Caco-2 (cell line): ENCODE data around the gene COPG1. TPM values are rescaled to one million over a fixed set of nuclear protein-coding genes. Genes with fewer than 3 reads are reported as not detected.
"Not testable (repeated sequence)": the region's sequence is repeated elsewhere in the genome, so short reads cannot be mapped to it uniquely, and the experiment has no call there.

Experiments used
- BruUV-seq: library from RNA; stranded (reverse); fragments of 400-500 nt; replicated peaks from 2 replicates; lab custom pipeline; 2021; lab: Mats Ljungman, UMichigan
- CTCF ChIA-PET: fragments of 300-600 bp; sonication (Branson Sonifier 250); formaldehyde crosslinking; loops from one replicate; lab custom pipeline; 2022; ENCODE audit warnings: antibody characterized with exemption; lab: Charles Lee
- POLR2A ChIA-PET: fragments of 300-600 bp; sonication (Branson Sonifier 250); formaldehyde crosslinking; loops from one replicate; lab custom pipeline; 2022; ENCODE audit warnings: antibody characterized with exemption; lab: Charles Lee
- DNase-seq, 2 experiments: peaks; one replicate each; pipeline versions ENCODE4 v3.0.0 to v3.0.0-alpha.2; 2020 to 2022
- H3K27me3 ChIP-seq: replicated peaks from 2 replicates; pipeline ENCODE4 v1.6.0; 2011; ENCODE audit warnings: low read length; ENCODE audit not compliant: control insufficient read depth, insufficient read depth
- H3K36me3 ChIP-seq: 2 replicates; pipeline ENCODE4 v1.5.1; 2011; ENCODE audit warnings: low read length; ENCODE audit not compliant: control insufficient read depth, insufficient read depth
- H3K4me1 ChIP-seq: fragments of 250-450 bp; sonication (Bioruptor Pico); 2 replicates; pipeline ENCODE4 v1.5.1; 2020; ENCODE audit warnings: mild to moderate bottlenecking
- H3K4me3 ChIP-seq: 2 replicates; pipeline ENCODE4 v1.5.1; 2011; ENCODE audit warnings: low read depth, mild to moderate bottlenecking, control low read depth, low read length
- H3K9me3 ChIP-seq: fragments of 250-450 bp; sonication (Bioruptor Pico); 2 replicates; pipeline ENCODE4 v1.5.1; 2020; ENCODE audit warnings: mild to moderate bottlenecking, moderate library complexity
- H3K27ac Mint-ChIP-seq: one replicate; pipeline ENCODE4 v1.8.0; 2022; ENCODE audit warnings: mixed read lengths; ENCODE audit not compliant: unreplicated experiment
- H3K27me3 Mint-ChIP-seq: one replicate; pipeline ENCODE4 v1.8.0; 2022; ENCODE audit warnings: mixed read lengths; ENCODE audit not compliant: insufficient read depth, unreplicated experiment
- H3K36me3 Mint-ChIP-seq: one replicate; pipeline ENCODE4 v1.8.0; 2022; ENCODE audit warnings: mild to moderate bottlenecking, mixed read lengths; ENCODE audit not compliant: insufficient read depth, unreplicated experiment
- H3K4me1 Mint-ChIP-seq: one replicate; pipeline ENCODE4 v1.8.0; 2022; ENCODE audit warnings: low read depth, mixed read lengths; ENCODE audit not compliant: unreplicated experiment
- H3K4me3 Mint-ChIP-seq: one replicate; pipeline ENCODE4 v1.8.0; 2022; ENCODE audit warnings: mild to moderate bottlenecking, moderate library complexity, mixed read lengths; ENCODE audit not compliant: unreplicated experiment
- H3K9me3 Mint-ChIP-seq: one replicate; pipeline ENCODE4 v1.8.0; 2022; ENCODE audit warnings: mixed read lengths; ENCODE audit not compliant: unreplicated experiment
- CTCF ChIP-seq, 2 experiments: fragments of 200-600 bp in 1 of 2; IDR thresholded peaks; 1 replicate in 1 of 2; 2 replicates in 1 of 2; pipeline versions ENCODE4 v1.5.1 to v1.8.0; 2011 to 2022; ENCODE audit warnings: antibody characterized with exemption in 1 of 2, control low read depth in 1 of 2, inconsistent platforms in 1 of 2, low read depth in 1 of 2, low read length in 1 of 2, mild to moderate bottlenecking in 1 of 2, moderate library complexity in 1 of 2; ENCODE audit not compliant: insufficient read depth in 1 of 2, severe bottlenecking in 1 of 2, unreplicated experiment in 1 of 2
- intact Hi-C: fragments of 100-400 bp; cut with micrococcal nuclease; formaldehyde crosslinking; loops from one replicate; pipeline ENCODE4 v1.10.0; 2022; ENCODE audit not compliant: unreplicated experiment
- total RNA-seq: library from RNA; stranded (reverse); gene quantifications from 2 replicates; pipeline ENCODE4 v1.2.3, GENCODE V29; 2022

Gene COPG1
- total RNA-seq, 1 experiment from 2014 or later: 178 TPM

- POLR2A ChIA-PET: interaction anchor here (0.6 kb wide), 1 partner anchor 9 kb away, joined by 4 read pairs; no protein-coding TSS in a partner anchor
- not testable (repeated sequence) for H3K4me3 ChIP-seq, H3K9me3 Mint-ChIP-seq, H3K27ac Mint-ChIP-seq, H3K27me3 Mint-ChIP-seq, H3K36me3 ChIP-seq, H3K4me1 ChIP-seq, H3K9me3 ChIP-seq, H3K27me3 ChIP-seq, H3K4me1 Mint-ChIP-seq, H3K4me3 Mint-ChIP-seq, BruUV-seq
- H3K36me3 Mint-ChIP-seq: peaks cover 18% of the 10 kb centered on the region
- intact Hi-C loops: loop anchor here (1.0 to 2.0 kb wide), 5 partner anchors 62 to 275 kb away; partner anchors contain the start of genes CNBP and ISY1
- peak; percentile 89 to 91 for DNase-seq
- TF ChIP-seq CTCF (IDR thresholded peaks at IDR 0.05; ENCODE audit: insufficient read depth in 1 of 2, low read depth in 1 of 2, low read length in 1 of 2, severe bottlenecking in 1 of 2, unreplicated experiment in 1 of 2): peak; percentile 93 to 97
- CTCF ChIA-PET: interaction anchor here (0.6 to 3.4 kb wide), 17 partner anchors 12 to 1655 kb away, joined by 3 to 26 read pairs (median 5); no protein-coding TSS in a partner anchor
These were observed 3.6 kb upstream of the COPG1 start for GRCh38 chr3:129245641-129246306.

- H3K4me1 Mint-ChIP-seq: peaks cover 7% of the 10 kb centered on the region
- BruUV-seq: no TSS peak
- DNase-seq: no peak
- TF ChIP-seq CTCF (IDR thresholded peaks at IDR 0.05; ENCODE audit: insufficient read depth in 1 of 2, low read depth in 1 of 2, low read length in 1 of 2, severe bottlenecking in 1 of 2, unreplicated experiment in 1 of 2): no peak
- Histone ChIP-seq H3K36me3 (no peaks in the 10 kb centered on the region), H3K4me1 (no peaks in the 10 kb centered on the region), H3K27me3 (no peaks in the 10 kb centered on the region), H3K4me3 (no peak overlapping the region), H3K9me3 (no peaks in the 10 kb centered on the region)
- intact Hi-C loops: no loop called here
- POLR2A ChIA-PET: no interaction called here
- CTCF ChIA-PET: interaction anchor here (0.7 to 3.4 kb wide), 7 partner anchors 22 to 276 kb away, joined by 3 to 26 read pairs (median 6); no protein-coding TSS in a partner anchor
- peaks cover 22% of the 10 kb centered on the region for H3K36me3 Mint-ChIP-seq
- H3K4me3 Mint-ChIP-seq: no peak overlapping the region
- no peaks in the 10 kb centered on the region for H3K9me3 Mint-ChIP-seq
- no peak overlapping the region for H3K27ac Mint-ChIP-seq
- no peaks in the 10 kb centered on the region for H3K27me3 Mint-ChIP-seq
These were observed 2.8 kb upstream of the COPG1 start for GRCh38 chr3:129246636-129247035.

GRCh38 chr3:129248286-129248979, 973 bp upstream of the COPG1 start:
- ChIA-PET CTCF (interaction anchor here (1.1 to 1.5 kb wide), 2 partner anchors 86 to 222 kb away, joined by 4 to 11 read pairs; no protein-coding TSS in a partner anchor), POLR2A (no interaction called here)
- H3K4me3 ChIP-seq: peak overlapping the region; percentile 85
- H3K9me3 ChIP-seq: no peaks in the 10 kb centered on the region
- intact Hi-C loops: no loop called here
- Mint-ChIP-seq H3K9me3 (no peaks in the 10 kb centered on the region), H3K27ac (peak overlapping the region; percentile 96), H3K4me3 (peak overlapping the region; percentile 94), H3K27me3 (no peaks in the 10 kb centered on the region), H3K36me3 (peaks cover 34% of the 10 kb centered on the region), H3K4me1 (peaks cover 7% of the 10 kb centered on the region)
- no peaks in the 10 kb centered on the region for H3K4me1 ChIP-seq
- H3K27me3 ChIP-seq: no peaks in the 10 kb centered on the region
- BruUV-seq: no TSS peak
- no peak for TF ChIP-seq CTCF (IDR thresholded peaks at IDR 0.05; ENCODE audit: insufficient read depth in 1 of 2, low read depth in 1 of 2, low read length in 1 of 2, severe bottlenecking in 1 of 2, unreplicated experiment in 1 of 2)
- H3K36me3 ChIP-seq: peaks cover 4% of the 10 kb centered on the region; the same call in 1 of the 2 replicates
- DNase-seq: no peak
